ENCODE results near the gene BAIAP2L2. TPM values are rescaled to one million over a fixed set of nuclear protein-coding genes. Genes with fewer than 3 reads are reported as not detected.

BAIAP2L2 gene
- polyA plus RNA-seq, 1 donor from 2014 or later: 2.3 TPM

- H3K36me3 ChIP-seq (ENCODE audit: insufficient read depth, low read length): no peaks in the 10 kb centered on the region
- no peaks in the 10 kb centered on the region for H4K20me1 ChIP-seq (ENCODE audit: insufficient read depth)
- no peak overlapping the region for H3K4me2 ChIP-seq (ENCODE audit: low read length)
- TF ChIP-seq POLR2AphosphoS5 (IDR thresholded peaks at IDR 0.05) (peak; percentile 75), RAD21 (conservative IDR thresholded peaks at IDR 0.05) (peak; percentile 74), EP300 (conservative IDR thresholded peaks at IDR 0.05; ENCODE audit: poor library complexity, severe bottlenecking) (peak; percentile 27), MXI1 (conservative IDR thresholded peaks at IDR 0.05; ENCODE audit: poor library complexity, severe bottlenecking) (peak; percentile 24), EZH2 (IDR thresholded peaks at IDR 0.05; ENCODE audit: borderline replicate concordance, insufficient read depth, low read length, poor library complexity, severe bottlenecking) (no peak), REST (IDR thresholded peaks at IDR 0.05; ENCODE audit: borderline replicate concordance) (no peak), SMC3 (conservative IDR thresholded peaks at IDR 0.05; ENCODE audit: poor library complexity) (peak; percentile 70), CTCF (IDR thresholded peaks at IDR 0.05; ENCODE audit: poor library complexity, severe bottlenecking) (peak; percentile 66), TAF1 (IDR thresholded peaks at IDR 0.05; ENCODE audit: low read depth) (no peak)
- H2AFZ ChIP-seq (ENCODE audit: low read depth, low read length): no peak overlapping the region
- no peaks in the 10 kb centered on the region for H3F3A ChIP-seq (ENCODE audit: insufficient read depth, low read length, poor library complexity, severe bottlenecking)
- peak overlapping the region; percentile 31 for H3K9ac ChIP-seq (ENCODE audit: low read length)
- no peaks in the 10 kb centered on the region for H3K79me2 ChIP-seq (replicated peaks; ENCODE audit: insufficient read depth, low read length)
- no peaks in the 10 kb centered on the region for H3K27me3 ChIP-seq (ENCODE audit: insufficient read depth, low read depth, low read length)
- no peaks in the 10 kb centered on the region for H3K9me2 ChIP-seq (ENCODE audit: insufficient read depth, low read length)
- peak overlapping the region; percentile 23 for H3K4me3 ChIP-seq (ENCODE audit: low read length)
- peak overlapping the region; percentile 43 for H3K27ac ChIP-seq (ENCODE audit: low read length)
- H3K9me3 ChIP-seq (ENCODE audit: low read length): no peaks in the 10 kb centered on the region
Observed at GRCh38 chr22:38069372-38070249, 40.9 kb downstream of the BAIAP2L2 start.

GRCh38 chr22:38068641-38069371 is 41.7 kb downstream of the BAIAP2L2 start:
- TF ChIP-seq POLR2AphosphoS5 (IDR thresholded peaks at IDR 0.05): no peak
- TF ChIP-seq CTCF (IDR thresholded peaks at IDR 0.05; ENCODE audit: poor library complexity, severe bottlenecking): no peak
- TF ChIP-seq TAF1 (IDR thresholded peaks at IDR 0.05; ENCODE audit: low read depth): no peak
- no peak for TF ChIP-seq RAD21 (conservative IDR thresholded peaks at IDR 0.05)
- TF ChIP-seq MXI1 (conservative IDR thresholded peaks at IDR 0.05; ENCODE audit: poor library complexity, severe bottlenecking): no peak
- no peak for TF ChIP-seq SMC3 (conservative IDR thresholded peaks at IDR 0.05; ENCODE audit: poor library complexity)
- Histone ChIP-seq H3K27me3 (ENCODE audit: insufficient read depth, low read depth, low read length) (no peaks in the 10 kb centered on the region), H2AFZ (ENCODE audit: low read depth, low read length) (no peak overlapping the region), H3K79me2 (replicated peaks; ENCODE audit: insufficient read depth, low read length) (no peaks in the 10 kb centered on the region), H3K4me3 (ENCODE audit: low read length) (no peak overlapping the region), H3F3A (ENCODE audit: insufficient read depth, low read length, poor library complexity, severe bottlenecking) (no peaks in the 10 kb centered on the region), H3K9me2 (ENCODE audit: insufficient read depth, low read length) (no peaks in the 10 kb centered on the region), H4K20me1 (ENCODE audit: insufficient read depth) (no peaks in the 10 kb centered on the region), H3K9ac (ENCODE audit: low read length) (peak overlapping the region; percentile 31), H3K9me3 (ENCODE audit: low read length) (no peaks in the 10 kb centered on the region), H3K36me3 (ENCODE audit: insufficient read depth, low read length) (no peaks in the 10 kb centered on the region), H3K27ac (ENCODE audit: low read length) (peak overlapping the region; percentile 43), H3K4me2 (ENCODE audit: low read length) (no peak overlapping the region)

Measured in neural cell (in vitro differentiated cells).